Measurements from ENCODE around the gene DLG3. TPM values are rescaled to one million over a fixed set of nuclear protein-coding genes. Genes with fewer than 3 reads are reported as not detected.

Gene DLG3
- total RNA-seq, 1 donor from 2014 or later = 76.7 TPM

GRCh38 chrX:70496491-70496890 is 51.9 kb downstream of the DLG3 start:
- peaks cover 1% of the 10 kb centered on the region for H3K9me3 Mint-ChIP-seq (ENCODE audit: unreplicated experiment)
- TF ChIP-seq CTCF (IDR thresholded peaks at IDR 0.05; ENCODE audit: partially characterized antibody, unreplicated experiment) = no peak
- H3K4me1 Mint-ChIP-seq (ENCODE audit: low read depth, unreplicated experiment) = peaks cover 7% of the 10 kb centered on the region
- no peaks in the 10 kb centered on the region for H3K36me3 Mint-ChIP-seq (ENCODE audit: unreplicated experiment)
- DNase-seq = no peak
- no peak overlapping the region for H3K27ac Mint-ChIP-seq (ENCODE audit: unreplicated experiment)
- H3K27me3 Mint-ChIP-seq (ENCODE audit: unreplicated experiment) = peaks cover 2% of the 10 kb centered on the region
- no peak overlapping the region for H3K4me3 Mint-ChIP-seq (ENCODE audit: unreplicated experiment)

- Mint-ChIP-seq H3K27me3 (ENCODE audit: unreplicated experiment) (peaks cover 2% of the 10 kb centered on the region), H3K9me3 (ENCODE audit: unreplicated experiment) (peaks cover 1% of the 10 kb centered on the region), H3K4me3 (ENCODE audit: unreplicated experiment) (no peak overlapping the region), H3K4me1 (ENCODE audit: low read depth, unreplicated experiment) (peaks cover 5% of the 10 kb centered on the region), H3K27ac (ENCODE audit: unreplicated experiment) (no peak overlapping the region), H3K36me3 (ENCODE audit: unreplicated experiment) (no peaks in the 10 kb centered on the region)
- no peak for DNase-seq
- TF ChIP-seq CTCF (IDR thresholded peaks at IDR 0.05; ENCODE audit: partially characterized antibody, unreplicated experiment) = no peak
Observed at GRCh38 chrX:70497026-70497425, 52.4 kb downstream of the DLG3 start.

GRCh38 chrX:70498129-70498528 is 53.5 kb downstream of the DLG3 start:
- peaks cover 2% of the 10 kb centered on the region for H3K27me3 Mint-ChIP-seq (ENCODE audit: unreplicated experiment)
- DNase-seq = no peak
- peaks cover 4% of the 10 kb centered on the region for H3K36me3 Mint-ChIP-seq (ENCODE audit: unreplicated experiment)
- no peak overlapping the region for H3K27ac Mint-ChIP-seq (ENCODE audit: unreplicated experiment)
- no peak for TF ChIP-seq CTCF (IDR thresholded peaks at IDR 0.05; ENCODE audit: partially characterized antibody, unreplicated experiment)
- H3K4me3 Mint-ChIP-seq (ENCODE audit: unreplicated experiment) = no peak overlapping the region
- H3K4me1 Mint-ChIP-seq (ENCODE audit: low read depth, unreplicated experiment) = peaks cover 1% of the 10 kb centered on the region
- peaks cover 1% of the 10 kb centered on the region for H3K9me3 Mint-ChIP-seq (ENCODE audit: unreplicated experiment)

GRCh38 chrX:70500826-70501225 is 56.2 kb downstream of the DLG3 start:
- H3K9me3 Mint-ChIP-seq (ENCODE audit: unreplicated experiment) = peaks cover 1% of the 10 kb centered on the region
- no peak for TF ChIP-seq CTCF (IDR thresholded peaks at IDR 0.05; ENCODE audit: partially characterized antibody, unreplicated experiment)
- peaks cover 4% of the 10 kb centered on the region for H3K36me3 Mint-ChIP-seq (ENCODE audit: unreplicated experiment)
- H3K4me3 Mint-ChIP-seq (ENCODE audit: unreplicated experiment) = no peak overlapping the region
- H3K27me3 Mint-ChIP-seq (ENCODE audit: unreplicated experiment) = peaks cover 5% of the 10 kb centered on the region
- no peaks in the 10 kb centered on the region for H3K4me1 Mint-ChIP-seq (ENCODE audit: low read depth, unreplicated experiment)
- no peak for DNase-seq
- H3K27ac Mint-ChIP-seq (ENCODE audit: unreplicated experiment) = no peak overlapping the region

GRCh38 chrX:70504772-70505450 is 60.3 kb downstream of the DLG3 start:
- TF ChIP-seq CTCF (IDR thresholded peaks at IDR 0.05; ENCODE audit: partially characterized antibody, unreplicated experiment) = no peak
- Mint-ChIP-seq H3K9me3 (ENCODE audit: unreplicated experiment) (peaks cover 7% of the 10 kb centered on the region), H3K27ac (ENCODE audit: unreplicated experiment) (no peak overlapping the region), H3K4me3 (ENCODE audit: unreplicated experiment) (no peak overlapping the region), H3K36me3 (ENCODE audit: unreplicated experiment) (peaks cover 4% of the 10 kb centered on the region), H3K27me3 (ENCODE audit: unreplicated experiment) (peaks cover 6% of the 10 kb centered on the region), H3K4me1 (ENCODE audit: low read depth, unreplicated experiment) (no peaks in the 10 kb centered on the region)
- DNase-seq = no peak

Measured in glutamatergic neuron (in vitro differentiated cells).